Loucy (cell line): ENCODE measurements around the gene CLVS2.

ENCODE experiments used
- CTCF ChIP-seq: fragments of 200-600 bp; sonication (generic); conservative IDR thresholded peaks from 2 replicates; pipeline ENCODE4 v1.5.1; 2014; ENCODE audit warnings: mild to moderate bottlenecking, antibody characterized with exemption, low read length
- EZH2phosphoT487 ChIP-seq: fragments of 200-600 bp; IDR thresholded peaks from 2 replicates; pipeline ENCODE4 v1.6.1; 2018; ENCODE audit warnings: antibody characterized with exemption, mild to moderate bottlenecking, moderate library complexity, borderline replicate concordance

- TF ChIP-seq CTCF, result no peak
- TF ChIP-seq EZH2phosphoT487, result no peak
These were observed 43.4 kb downstream of the CLVS2 start for GRCh38 chr6:123039431-123039830.
